Endothelial cell of umbilical vein (primary cell): ENCODE results near the gene COL4A2. TPM values are rescaled to one million over a fixed set of nuclear protein-coding genes. Genes with fewer than 3 reads are reported as not detected.
A peak's percentile ranks its signal among the peaks of the same experiment; 100 is the strongest.

ENCODE experiments used
- BruUV-seq: library from RNA; stranded (reverse); fragments of 400-500 nt; replicated peaks from 2 replicates; lab custom pipeline; 2021; lab: Mats Ljungman, UMichigan
- CTCF ChIA-PET: fragments of 300-600, 350-600 bp; sonication (Branson Sonifier 250); formaldehyde crosslinking; loops from one replicate; lab custom pipeline; 2021; ENCODE audit warnings: antibody characterized with exemption, inconsistent platforms; lab: Charles Lee
- POLR2A ChIA-PET: fragments of 300-600, 350-600 bp; sonication (Branson Sonifier 250); formaldehyde crosslinking; loops from one replicate; lab custom pipeline; 2021; ENCODE audit warnings: antibody characterized with exemption, inconsistent platforms; lab: Charles Lee
- DNase-seq: peaks from one replicate; pipeline ENCODE4 v3.0.0-alpha.2; 2011; ENCODE audit warnings: low read depth, low spot score
- FAIRE-seq: peaks from 2 replicates; lab custom pipeline; 2011; peaks lifted over from hg19 to GRCh38; lab: Jason Lieb, UNC
- H2AFZ ChIP-seq: 2 replicates; pipeline ENCODE4 v1.6.0; 2012; ENCODE audit warnings: low read depth, low read length, control low read depth, inconsistent platforms
- H3K27ac ChIP-seq: 2 replicates; pipeline ENCODE4 v1.5.1; 2011; ENCODE audit warnings: low read depth, mild to moderate bottlenecking, control low read depth, low read length, moderate library complexity; ENCODE audit not compliant: insufficient read depth
- H3K27me3 ChIP-seq, 2 experiments: 2 replicates each; pipeline versions ENCODE4 v1.6.0 to v1.6.1; 2011; ENCODE audit warnings: low read length in 2 of 2, mixed read lengths in 1 of 2; ENCODE audit not compliant: control insufficient read depth in 2 of 2, insufficient read depth in 2 of 2
- H3K36me3 ChIP-seq, 2 experiments: 2 replicates in 1 of 2; 3 replicates in 1 of 2; pipeline ENCODE4 v1.5.1; 2011; ENCODE audit warnings: low read length in 2 of 2, mild to moderate bottlenecking in 1 of 2, moderate library complexity in 1 of 2; ENCODE audit not compliant: control insufficient read depth in 2 of 2, insufficient read depth in 2 of 2; ENCODE audit errors: extremely low read depth in 1 of 2
- H3K4me1 ChIP-seq: 3 replicates; pipeline ENCODE4 v1.5.1; 2011; ENCODE audit warnings: mild to moderate bottlenecking, low read length; ENCODE audit not compliant: control insufficient read depth, insufficient read depth; ENCODE audit errors: extremely low read depth
- H3K4me2 ChIP-seq: 2 replicates; pipeline ENCODE4 v1.6.1; 2011; ENCODE audit warnings: low read length, control low read depth, mixed read lengths; ENCODE audit not compliant: insufficient read depth
- H3K4me3 ChIP-seq, 3 experiments: fragments of 200-600 bp in 1 of 3; sonication (generic), shearing (Covaris generic) in 1 of 3; replicated peaks in 1 of 3; 2 replicates each; pipeline ENCODE4 v1.5.1; 2011 to 2016; ENCODE audit warnings: control low read depth in 3 of 3, low read length in 3 of 3, mild to moderate bottlenecking in 2 of 3, inconsistent platforms in 1 of 3, low read depth in 1 of 3, moderate library complexity in 1 of 3; ENCODE audit not compliant: insufficient read depth in 1 of 3
- H3K79me2 ChIP-seq: 2 replicates; pipeline ENCODE4 v1.6.0; 2012; ENCODE audit warnings: low read length, inconsistent platforms; ENCODE audit not compliant: control insufficient read depth, insufficient read depth
- H3K9ac ChIP-seq: replicated peaks from 2 replicates; pipeline ENCODE3; 2011; ENCODE audit warnings: low read length, control low read depth; ENCODE audit not compliant: insufficient read depth; ENCODE audit errors: extremely low read depth
- H3K9me1 ChIP-seq: replicated peaks from 3 replicates; pipeline ENCODE4 v1.6.0; 2011; ENCODE audit warnings: mild to moderate bottlenecking, low read length; ENCODE audit not compliant: control insufficient read depth, insufficient read depth; ENCODE audit errors: extremely low read depth
- H3K9me3 ChIP-seq: replicated peaks from 2 replicates; pipeline ENCODE4 v1.5.1; 2012; ENCODE audit warnings: low read length, inconsistent platforms; ENCODE audit not compliant: control insufficient read depth, insufficient read depth
- H4K20me1 ChIP-seq: replicated peaks from 2 replicates; pipeline ENCODE3; 2011; ENCODE audit warnings: mild to moderate bottlenecking, low read length; ENCODE audit not compliant: control insufficient read depth, insufficient read depth; ENCODE audit errors: extremely low read depth
- CTCF ChIP-seq, 2 donors: IDR thresholded peaks; 1 replicate in 1 of 2; 2 replicates in 1 of 2; pipeline ENCODE4 v1.5.1; 2011; ENCODE audit warnings: low read length in 2 of 2, mild to moderate bottlenecking in 2 of 2, moderate library complexity in 2 of 2, control low read depth in 1 of 2, inconsistent platforms in 1 of 2, low read depth in 1 of 2; ENCODE audit not compliant: insufficient read depth in 1 of 2; ENCODE audit errors: extremely low read depth in 1 of 2
- EZH2 ChIP-seq: IDR thresholded peaks from 2 replicates; pipeline ENCODE4 v1.6.1; 2012; ENCODE audit warnings: borderline replicate concordance, low read depth, mild to moderate bottlenecking, moderate library complexity, low read length, inconsistent platforms; ENCODE audit not compliant: severe bottlenecking
- FOS ChIP-seq: IDR thresholded peaks from 2 replicates; pipeline ENCODE4 v1.6.1; 2011; ENCODE audit warnings: mild to moderate bottlenecking, low read length, moderate library complexity, borderline replicate concordance; ENCODE audit not compliant: insufficient read depth
- GATA2 ChIP-seq: IDR thresholded peaks from 2 replicates; pipeline ENCODE4 v1.7.0; 2011; ENCODE audit warnings: low read depth, mild to moderate bottlenecking, moderate library complexity, mixed read lengths, low read length; ENCODE audit not compliant: insufficient read length, insufficient read depth
- POLR2A ChIP-seq: IDR thresholded peaks from 2 replicates; pipeline ENCODE4 v1.6.1; 2012; ENCODE audit warnings: low read depth, mild to moderate bottlenecking, control low read depth, low read length
- POLR2AphosphoS5 ChIP-seq: IDR thresholded peaks from 2 replicates; pipeline ENCODE4 v1.6.1; 2012; ENCODE audit warnings: low read depth, mild to moderate bottlenecking, control low read depth, low read length, moderate library complexity; ENCODE audit not compliant: insufficient read depth
- dilution Hi-C: fragments of 300-500 bp; cut with MboI; formaldehyde crosslinking; loops from one replicate; pipeline ENCODE4 v1.15.0; 2019; ENCODE audit warnings: low sequenced_read_pairs; ENCODE audit not compliant: extremely low pct_ligation_motif_present
- intact Hi-C: fragments of 100-400 bp; cut with micrococcal nuclease; formaldehyde crosslinking; loops from one replicate; pipeline ENCODE4 v1.10.0; 2022
- polyA plus RNA-seq, 4 experiments: library from polyadenylated mRNA; depleted of rRNA in 3 of 4; stranded (reverse) in 3 of 4; unstranded in 1 of 4; fragments of >200 nt; gene quantifications; 2 replicates each; pipeline versions ENCODE4 v1.2.1 to v1.2.3, GENCODE V29; 2011 to 2012; ENCODE audit warnings: missing spikeins in 1 of 4
- total RNA-seq: library from RNA; stranded (reverse); gene quantifications from 2 replicates; pipeline ENCODE4 v1.2.3, GENCODE V29; 2021
- TF ChIP-seq, protein P1 (sequence below): IDR thresholded peaks from 2 replicates; pipeline ENCODE4 v1.6.1; 2011; ENCODE audit not compliant: insufficient read depth, insufficient read length

Gene COL4A2
- total and polyA plus RNA-seq, 2 donors (not counting 3 experiments of a cell fraction or from before 2014, with no cell fraction given): 792 to 940 TPM

GRCh38 chr13:110420626-110421025, 113.5 kb downstream of the COL4A2 start:
- H3K4me2 ChIP-seq: peak overlapping the region; percentile 39
- intact Hi-C loops (loop anchor here (1.0 kb wide), 1 partner anchor 8 kb away; no protein-coding TSS in a partner anchor), dilution Hi-C loops (no loop called here)
- H3K9ac ChIP-seq: peak overlapping the region; percentile 26
- H3K9me3 ChIP-seq: no peaks in the 10 kb centered on the region
- H4K20me1 ChIP-seq: no peaks in the 10 kb centered on the region
- H3K79me2 ChIP-seq: no peaks in the 10 kb centered on the region
- H3K9me1 ChIP-seq: no peaks in the 10 kb centered on the region
- DNase-seq (peak; percentile 38), FAIRE-seq (peak; percentile 89)
- H3K36me3 ChIP-seq: peaks cover 2 to 5% of the 10 kb centered on the region in 2 experiments
- H2AFZ ChIP-seq: no peak overlapping the region
- H3K27me3 ChIP-seq: no peaks in the 10 kb centered on the region
- peak overlapping the region; percentile 72 for H3K27ac ChIP-seq
- BruUV-seq: no TSS peak
- H3K4me3 ChIP-seq: no peak overlapping the region
- TF ChIP-seq GATA2: peak; percentile 85
- TF ChIP-seq POLR2AphosphoS5: peak; percentile 25
- no peak for TF ChIP-seq FOS
- TF ChIP-seq CTCF (IDR thresholded peaks at IDR 0.05; ENCODE audit: extremely low read depth in 1 of 2, insufficient read depth in 1 of 2, low read depth in 1 of 2, low read length in 2 of 2): no peak
- no peak for TF ChIP-seq EZH2
- TF ChIP-seq POLR2A: no peak
- TF ChIP-seq, protein P1, sequence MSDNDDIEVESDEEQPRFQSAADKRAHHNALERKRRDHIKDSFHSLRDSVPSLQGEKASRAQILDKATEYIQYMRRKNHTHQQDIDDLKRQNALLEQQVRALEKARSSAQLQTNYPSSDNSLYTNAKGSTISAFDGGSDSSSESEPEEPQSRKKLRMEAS: no peak
- ChIA-PET POLR2A (no interaction called here), CTCF (interaction anchor here (0.7 to 1.5 kb wide), 3 partner anchors 9 to 112 kb away, joined by 3 to 5 read pairs (median 5); no protein-coding TSS in a partner anchor)
- peaks cover 75% of the 10 kb centered on the region for H3K4me1 ChIP-seq
